ENCODE results near the gene ARHGEF19. TPM values are rescaled to one million over a fixed set of nuclear protein-coding genes. Genes with fewer than 3 reads are reported as not detected.

ARHGEF19 gene
- total RNA-seq, 1 donor from 2014 or later = 5.7 TPM

- no peaks in the 10 kb centered on the region for H3K36me3 ChIP-seq (ENCODE audit: insufficient read depth, low read length)
- FAIRE-seq (no peak), DNase-seq (ENCODE audit: low read depth) (no peak)
- H3K4me3 ChIP-seq (ENCODE audit: insufficient read depth, low read depth, low read length) = no peak overlapping the region
- H3K27me3 ChIP-seq (ENCODE audit: insufficient read depth, low read length) = no peaks in the 10 kb centered on the region
- H3K36me3 Mint-ChIP-seq (ENCODE audit: low read depth, unreplicated experiment) = no peaks in the 10 kb centered on the region
- H3K9ac ChIP-seq (ENCODE audit: low read length) = no peak overlapping the region
- H3K4me3 Mint-ChIP-seq (ENCODE audit: unreplicated experiment) = no peak overlapping the region
- no peaks in the 10 kb centered on the region for H3K9me3 Mint-ChIP-seq (ENCODE audit: unreplicated experiment)
- no peak overlapping the region for H3K27ac Mint-ChIP-seq (ENCODE audit: unreplicated experiment)
- peaks cover 12% of the 10 kb centered on the region for H3K4me1 ChIP-seq (ENCODE audit: insufficient read depth, low read length)
- no peak overlapping the region for H2AFZ ChIP-seq (ENCODE audit: low read depth, low read length)
- peak overlapping the region; percentile 6 for H3K4me2 ChIP-seq (ENCODE audit: low read length)
- peaks cover 6% of the 10 kb centered on the region for H3K4me1 Mint-ChIP-seq (ENCODE audit: low read depth, unreplicated experiment)
- no peak overlapping the region for H3K27ac ChIP-seq (ENCODE audit: low read depth, low read length)
- H3K9me3 ChIP-seq (ENCODE audit: insufficient read depth, low read depth, low read length) = no peaks in the 10 kb centered on the region
- TF ChIP-seq CTCF (IDR thresholded peaks at IDR 0.05; ENCODE audit: insufficient read depth, low read depth, low read length) (no peak), EZH2 (IDR thresholded peaks at IDR 0.05; ENCODE audit: insufficient read depth, low read length) (no peak)
- no peaks in the 10 kb centered on the region for H3K79me2 ChIP-seq (ENCODE audit: insufficient read depth, low read length)
- H3K27me3 Mint-ChIP-seq (ENCODE audit: low read depth, unreplicated experiment) = peaks cover 6% of the 10 kb centered on the region
- no peaks in the 10 kb centered on the region for H4K20me1 ChIP-seq (ENCODE audit: insufficient read depth, low read length)
These were observed 22.4 kb downstream of the ARHGEF19 start for GRCh38 chr1:16189921-16190621.

DNA sequence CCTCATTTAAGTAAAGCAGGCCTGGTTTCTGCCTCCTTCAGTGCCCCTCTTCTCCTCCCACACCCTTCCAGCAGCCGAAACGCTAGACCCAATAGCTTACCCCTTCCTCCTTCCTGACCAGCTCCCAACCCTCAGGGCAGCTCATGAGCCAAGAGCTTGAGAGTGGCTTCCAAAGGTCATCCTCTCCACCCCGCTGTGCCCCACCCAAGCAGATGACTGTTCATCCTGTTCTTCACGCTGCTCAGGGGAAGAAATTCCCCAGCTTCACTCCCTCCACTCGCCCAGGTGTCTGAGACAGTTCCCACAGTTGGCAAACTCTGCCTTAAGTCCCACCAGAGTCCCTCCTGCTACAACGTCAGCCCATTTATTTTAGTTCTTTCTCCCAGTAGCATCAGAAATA is 23.4 kb downstream of the ARHGEF19 start:
- Histone ChIP-seq H3K9ac (ENCODE audit: low read length) (no peak overlapping the region), H2AFZ (ENCODE audit: low read depth, low read length) (no peak overlapping the region), H3K4me3 (ENCODE audit: insufficient read depth, low read depth, low read length) (no peak overlapping the region), H3K79me2 (ENCODE audit: insufficient read depth, low read length) (no peaks in the 10 kb centered on the region), H3K36me3 (ENCODE audit: insufficient read depth, low read length) (no peaks in the 10 kb centered on the region), H3K27me3 (ENCODE audit: insufficient read depth, low read length) (no peaks in the 10 kb centered on the region), H4K20me1 (ENCODE audit: insufficient read depth, low read length) (no peaks in the 10 kb centered on the region), H3K9me3 (ENCODE audit: insufficient read depth, low read depth, low read length) (no peaks in the 10 kb centered on the region), H3K4me2 (ENCODE audit: low read length) (peak overlapping the region; percentile 25), H3K27ac (ENCODE audit: low read depth, low read length) (no peak overlapping the region), H3K4me1 (ENCODE audit: insufficient read depth, low read length) (peaks cover 12% of the 10 kb centered on the region)
- no peak for TF ChIP-seq EZH2 (IDR thresholded peaks at IDR 0.05; ENCODE audit: insufficient read depth, low read length)
- no peak for TF ChIP-seq CTCF (IDR thresholded peaks at IDR 0.05; ENCODE audit: insufficient read depth, low read depth, low read length)
- no peaks in the 10 kb centered on the region for H3K9me3 Mint-ChIP-seq (ENCODE audit: unreplicated experiment)
- DNase-seq (ENCODE audit: low read depth) (no peak), FAIRE-seq (no peak)
- no peak overlapping the region for H3K27ac Mint-ChIP-seq (ENCODE audit: unreplicated experiment)
- no peaks in the 10 kb centered on the region for H3K36me3 Mint-ChIP-seq (ENCODE audit: low read depth, unreplicated experiment)
- peaks cover 6% of the 10 kb centered on the region for H3K27me3 Mint-ChIP-seq (ENCODE audit: low read depth, unreplicated experiment)
- peaks cover 6% of the 10 kb centered on the region for H3K4me1 Mint-ChIP-seq (ENCODE audit: low read depth, unreplicated experiment)
- peak overlapping the region; percentile 29 for H3K4me3 Mint-ChIP-seq (ENCODE audit: unreplicated experiment)

DNA sequence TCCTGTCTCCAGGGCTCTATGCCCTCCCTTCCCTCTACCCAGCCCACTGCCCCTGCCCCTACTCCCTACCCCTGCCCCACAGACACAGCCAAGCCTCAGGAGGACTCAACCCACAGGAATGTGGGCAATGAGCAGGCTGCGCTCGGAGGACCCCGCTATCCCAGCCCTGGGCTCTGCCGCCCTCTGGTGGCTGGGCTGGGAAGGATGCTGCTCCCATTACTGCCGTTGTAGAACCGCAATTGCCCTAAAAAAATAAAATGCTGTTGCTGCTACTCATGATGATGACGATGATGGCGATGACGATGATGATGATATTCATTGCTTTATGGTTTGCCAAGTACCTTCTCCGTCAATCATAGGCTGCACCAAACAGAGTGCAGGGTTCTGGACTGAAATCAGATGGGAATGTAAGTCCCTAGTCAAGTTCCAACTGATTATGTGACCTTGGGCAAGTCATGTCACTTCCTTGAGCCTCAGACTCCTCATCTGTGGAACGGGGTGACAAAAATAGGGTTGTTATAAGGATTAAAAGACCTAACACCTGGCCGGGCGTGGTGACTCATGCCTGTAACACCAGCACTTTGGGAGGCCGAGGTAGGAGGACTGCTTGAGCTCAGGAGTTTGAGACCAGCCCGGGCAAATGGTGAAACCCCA is 24.6 kb downstream of the ARHGEF19 start:
- Histone ChIP-seq H4K20me1 (ENCODE audit: insufficient read depth, low read length) (no peaks in the 10 kb centered on the region), H3K4me1 (ENCODE audit: insufficient read depth, low read length) (peaks cover 16% of the 10 kb centered on the region), H3K4me2 (ENCODE audit: low read length) (peak overlapping the region; percentile 52), H3K27me3 (ENCODE audit: insufficient read depth, low read length) (no peaks in the 10 kb centered on the region), H2AFZ (ENCODE audit: low read depth, low read length) (no peak overlapping the region), H3K79me2 (ENCODE audit: insufficient read depth, low read length) (no peaks in the 10 kb centered on the region), H3K27ac (ENCODE audit: low read depth, low read length) (no peak overlapping the region), H3K9me3 (ENCODE audit: insufficient read depth, low read depth, low read length) (no peaks in the 10 kb centered on the region), H3K36me3 (ENCODE audit: insufficient read depth, low read length) (no peaks in the 10 kb centered on the region), H3K4me3 (ENCODE audit: insufficient read depth, low read depth, low read length) (no peak overlapping the region), H3K9ac (ENCODE audit: low read length) (no peak overlapping the region)
- Mint-ChIP-seq H3K27me3 (ENCODE audit: low read depth, unreplicated experiment) (peaks cover 6% of the 10 kb centered on the region), H3K27ac (ENCODE audit: unreplicated experiment) (peak overlapping the region; percentile 66), H3K4me3 (ENCODE audit: unreplicated experiment) (no peak overlapping the region), H3K9me3 (ENCODE audit: unreplicated experiment) (no peaks in the 10 kb centered on the region), H3K36me3 (ENCODE audit: low read depth, unreplicated experiment) (no peaks in the 10 kb centered on the region), H3K4me1 (ENCODE audit: low read depth, unreplicated experiment) (peaks cover 9% of the 10 kb centered on the region)
- DNase-seq (ENCODE audit: low read depth) (peak; percentile 64), FAIRE-seq (peak; percentile 39)
- TF ChIP-seq CTCF (IDR thresholded peaks at IDR 0.05; ENCODE audit: insufficient read depth, low read depth, low read length) (peak; percentile 95), EZH2 (IDR thresholded peaks at IDR 0.05; ENCODE audit: insufficient read depth, low read length) (no peak)
